Measurements from ENCODE around the gene GIT2. TPM values are rescaled to one million over a fixed set of nuclear protein-coding genes. Genes with fewer than 3 reads are reported as not detected.
A peak's percentile ranks its signal among the peaks of the same experiment; 100 is the strongest.

Gene GIT2
- total and polyA plus RNA-seq, 3 donors from 2014 or later, result 47.2 to 51.9 (median 47.2) TPM

GRCh38 chr12:109952160-109952858 lies 43.9 kb downstream of the GIT2 start:
- no peak for DNase-seq
- no peaks in the 10 kb centered on the region for H3K9me3 ChIP-seq
- H3K4me3 ChIP-seq, result no peak overlapping the region
- no peaks in the 10 kb centered on the region for H3K36me3 ChIP-seq (ENCODE audit: low read depth, missing control alignments)
- 93 to 94% methylated on average over 11 of the region's 11 CpGs for WGBS, 2 donors
- H3K4me1 ChIP-seq, result peaks cover 11% of the 10 kb centered on the region
- TF ChIP-seq POLR2A (IDR thresholded peaks at IDR 0.05), result no peak
- TF ChIP-seq, protein P1, sequence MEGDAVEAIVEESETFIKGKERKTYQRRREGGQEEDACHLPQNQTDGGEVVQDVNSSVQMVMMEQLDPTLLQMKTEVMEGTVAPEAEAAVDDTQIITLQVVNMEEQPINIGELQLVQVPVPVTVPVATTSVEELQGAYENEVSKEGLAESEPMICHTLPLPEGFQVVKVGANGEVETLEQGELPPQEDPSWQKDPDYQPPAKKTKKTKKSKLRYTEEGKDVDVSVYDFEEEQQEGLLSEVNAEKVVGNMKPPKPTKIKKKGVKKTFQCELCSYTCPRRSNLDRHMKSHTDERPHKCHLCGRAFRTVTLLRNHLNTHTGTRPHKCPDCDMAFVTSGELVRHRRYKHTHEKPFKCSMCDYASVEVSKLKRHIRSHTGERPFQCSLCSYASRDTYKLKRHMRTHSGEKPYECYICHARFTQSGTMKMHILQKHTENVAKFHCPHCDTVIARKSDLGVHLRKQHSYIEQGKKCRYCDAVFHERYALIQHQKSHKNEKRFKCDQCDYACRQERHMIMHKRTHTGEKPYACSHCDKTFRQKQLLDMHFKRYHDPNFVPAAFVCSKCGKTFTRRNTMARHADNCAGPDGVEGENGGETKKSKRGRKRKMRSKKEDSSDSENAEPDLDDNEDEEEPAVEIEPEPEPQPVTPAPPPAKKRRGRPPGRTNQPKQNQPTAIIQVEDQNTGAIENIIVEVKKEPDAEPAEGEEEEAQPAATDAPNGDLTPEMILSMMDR (IDR thresholded peaks at IDR 0.05), result no peak
- intact Hi-C loops (cut with DNase I; ENCODE audit: low total_unique reads), result no loop called here
- H3K27me3 ChIP-seq, result no peaks in the 10 kb centered on the region
- no peak overlapping the region for H3K27ac ChIP-seq

DNA sequence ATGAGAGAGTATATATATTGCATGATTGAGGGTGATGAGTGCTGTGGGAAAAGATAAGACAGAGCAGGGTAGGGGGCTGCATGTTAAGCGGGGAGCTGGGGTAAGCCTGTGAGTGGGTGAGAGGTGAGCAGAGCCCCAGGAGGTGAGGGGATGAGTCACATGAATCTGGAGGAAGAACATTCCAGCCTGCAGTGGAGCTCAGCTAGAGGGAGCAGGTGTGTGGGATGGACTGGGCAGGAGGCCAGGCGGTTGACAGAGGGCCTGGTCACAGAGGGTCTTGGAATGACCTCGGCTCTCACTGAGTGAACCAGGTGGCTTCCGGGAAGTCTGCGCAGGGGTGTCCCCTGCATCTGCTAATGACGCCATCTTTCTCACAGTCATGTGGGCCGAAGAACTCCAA lies 44.4 kb downstream of the GIT2 start:
- intact Hi-C loops (cut with DNase I; ENCODE audit: low total_unique reads), result no loop called here
- DNase-seq, result no peak
- Histone ChIP-seq H3K9me3 (no peaks in the 10 kb centered on the region), H3K4me1 (peaks cover 11% of the 10 kb centered on the region), H3K27ac (no peak overlapping the region), H3K4me3 (no peak overlapping the region), H3K36me3 (ENCODE audit: low read depth, missing control alignments) (no peaks in the 10 kb centered on the region), H3K27me3 (no peaks in the 10 kb centered on the region)
- no peak for TF ChIP-seq POLR2A (IDR thresholded peaks at IDR 0.05)
- TF ChIP-seq, protein P1 (IDR thresholded peaks at IDR 0.05), result no peak
- WGBS, 2 donors, result 61 to 63% methylated on average over 7 of the region's 7 CpGs

DNA sequence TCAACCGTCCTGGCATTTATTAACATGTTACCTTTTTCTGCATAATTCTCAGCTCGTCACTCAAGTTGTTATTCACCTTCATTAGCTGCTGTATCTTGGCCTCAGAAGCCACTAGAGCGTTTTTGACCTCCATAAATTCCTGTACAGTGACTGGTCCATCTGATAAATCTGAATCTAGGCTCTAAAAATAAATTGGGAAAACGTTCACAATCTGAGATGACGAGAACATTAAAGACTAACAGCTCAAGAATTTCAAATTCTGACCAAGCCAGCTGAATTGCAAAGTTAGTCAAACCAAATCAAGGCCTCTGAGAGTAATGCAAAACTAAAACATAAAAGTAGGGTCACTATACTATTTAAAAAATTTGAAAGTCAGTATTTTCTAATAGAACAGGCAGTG lies 45.0 kb downstream of the GIT2 start:
- Histone ChIP-seq H3K4me3 (no peak overlapping the region), H3K4me1 (peaks cover 16% of the 10 kb centered on the region), H3K36me3 (ENCODE audit: low read depth, missing control alignments) (no peaks in the 10 kb centered on the region), H3K27ac (no peak overlapping the region), H3K9me3 (no peaks in the 10 kb centered on the region), H3K27me3 (no peaks in the 10 kb centered on the region)
- 63 to 64% methylated on average over 5 of the region's 5 CpGs for WGBS, 2 donors
- no peak for DNase-seq
- intact Hi-C loops (cut with DNase I; ENCODE audit: low total_unique reads), result no loop called here
- TF ChIP-seq, protein P1 (IDR thresholded peaks at IDR 0.05), result no peak
- TF ChIP-seq POLR2A (IDR thresholded peaks at IDR 0.05), result no peak

- TF ChIP-seq POLR2A (IDR thresholded peaks at IDR 0.05), result no peak
- TF ChIP-seq, protein P1 (IDR thresholded peaks at IDR 0.05), result no peak
- Histone ChIP-seq H3K27me3 (no peaks in the 10 kb centered on the region), H3K9me3 (no peaks in the 10 kb centered on the region), H3K4me3 (no peak overlapping the region), H3K27ac (no peak overlapping the region), H3K4me1 (peaks cover 20% of the 10 kb centered on the region), H3K36me3 (ENCODE audit: low read depth, missing control alignments) (no peaks in the 10 kb centered on the region)
- no peak for DNase-seq
- intact Hi-C loops (cut with DNase I; ENCODE audit: low total_unique reads), result no loop called here
Measured at GRCh38 chr12:109950625-109951024, 45.5 kb downstream of the GIT2 start.

GRCh38 chr12:109949089-109949488 lies 47.1 kb downstream of the GIT2 start:
- WGBS, 2 donors, result 33 to 50% methylated on average over 1 of the region's 1 CpG
- peak overlapping the region in 1 of 2 donors; percentile 62 for H3K27ac ChIP-seq
- no peaks in the 10 kb centered on the region for H3K9me3 ChIP-seq
- intact Hi-C loops (cut with DNase I; ENCODE audit: low total_unique reads), result no loop called here
- H3K27me3 ChIP-seq, result no peaks in the 10 kb centered on the region
- DNase-seq, result peak; percentile 26
- H3K4me1 ChIP-seq, result peaks cover 26% of the 10 kb centered on the region
- H3K36me3 ChIP-seq (ENCODE audit: low read depth, missing control alignments), result no peaks in the 10 kb centered on the region
- no peak for TF ChIP-seq POLR2A (IDR thresholded peaks at IDR 0.05)
- TF ChIP-seq, protein P1 (IDR thresholded peaks at IDR 0.05), result no peak
- H3K4me3 ChIP-seq, result no peak overlapping the region
